NCI-H1417 (cell line): ENCODE data around the gene SLC35E2B.

Experiments used
- DNase-seq, 3 experiments: peaks; one replicate each; lab custom pipeline; 2025; lab: John Stamatoyannopoulos, UW

Gene SLC35E2B

DNA sequence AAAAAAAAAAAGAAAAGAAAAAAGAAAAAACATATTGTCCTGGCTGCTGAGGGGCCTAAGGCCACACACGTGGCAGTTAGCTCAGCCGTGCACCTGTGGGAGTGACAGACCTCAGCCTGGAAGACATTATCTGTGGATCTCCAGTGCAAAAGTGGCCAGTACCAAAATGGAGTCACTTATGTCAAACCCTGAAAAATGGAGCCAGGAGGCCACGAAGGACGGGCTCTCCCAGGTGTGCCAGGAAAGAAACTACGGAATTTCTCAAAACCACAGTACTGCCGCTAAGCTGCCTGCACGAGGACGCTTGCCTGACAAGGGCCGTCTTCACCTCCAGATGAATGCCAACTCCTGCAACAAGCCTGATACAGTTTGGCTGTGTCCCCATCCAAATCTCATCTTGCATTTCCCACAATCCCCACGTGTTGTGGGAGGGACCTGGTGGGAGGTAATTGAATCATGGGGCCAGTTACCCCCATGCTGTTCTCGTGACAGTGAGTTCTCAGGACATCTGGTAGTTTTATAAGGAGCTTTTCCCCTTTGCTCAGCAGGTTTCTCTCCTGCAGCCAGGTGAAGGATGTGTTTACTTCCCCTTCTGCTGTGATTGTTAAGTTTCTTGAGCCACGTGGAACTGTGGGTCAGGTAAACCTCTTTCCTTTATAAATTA is 82.6 kb downstream of the SLC35E2B start:
- DNase-seq: no peak
